ENCODE data around the gene GSK3B. TPM values are rescaled to one million over a fixed set of nuclear protein-coding genes. Genes with fewer than 3 reads are reported as not detected.

Gene GSK3B
- total RNA-seq, 1 experiment from 2014 or later, result 56.6 TPM

GRCh38 chr3:120114376-120114775 is 20.1 kb upstream of the GSK3B start:
- H3K4me1 ChIP-seq (ENCODE audit: insufficient read depth, low read length, poor library complexity, severe bottlenecking), result no peaks in the 10 kb centered on the region
- ChIA-PET CTCF (no interaction called here), POLR2A (ENCODE audit: low non-redundant PET) (no interaction called here)
- no peak overlapping the region for H3K27ac ChIP-seq (ENCODE audit: low read depth, low read length, poor library complexity, severe bottlenecking)
- BruUV-seq (replicated peaks), result no TSS peak
- intact Hi-C loops (cut with micrococcal nuclease; ENCODE audit: unreplicated experiment), result loop anchor here (5.0 kb wide), 1 partner anchor 38 kb away; no protein-coding TSS in a partner anchor
- no peaks in the 10 kb centered on the region for H3K27me3 ChIP-seq (replicated peaks; ENCODE audit: insufficient read depth, low read depth, low read length, poor library complexity)
- no peak for TF ChIP-seq EZH2 (IDR thresholded peaks at IDR 0.05; ENCODE audit: borderline replicate concordance, low read depth, low read length, poor library complexity, severe bottlenecking)
- no peak for TF ChIP-seq CTCF (conservative IDR thresholded peaks at IDR 0.05; ENCODE audit: low read depth, low read length)
- no peaks in the 10 kb centered on the region for H3K9me3 ChIP-seq (ENCODE audit: low read depth, low read length, poor library complexity, severe bottlenecking)
- no peaks in the 10 kb centered on the region for H3K36me3 ChIP-seq (ENCODE audit: insufficient read depth, low read length, poor library complexity, severe bottlenecking)
- H3K4me3 ChIP-seq (ENCODE audit: low read depth, low read length, poor library complexity, severe bottlenecking), result no peak overlapping the region
- DNase-seq (ENCODE audit: low spot score), result no peak

- Histone ChIP-seq H3K9me3 (ENCODE audit: low read depth, low read length, poor library complexity, severe bottlenecking) (no peaks in the 10 kb centered on the region), H3K4me3 (ENCODE audit: low read depth, low read length, poor library complexity, severe bottlenecking) (no peak overlapping the region), H3K36me3 (ENCODE audit: insufficient read depth, low read length, poor library complexity, severe bottlenecking) (no peaks in the 10 kb centered on the region), H3K27ac (ENCODE audit: low read depth, low read length, poor library complexity, severe bottlenecking) (no peak overlapping the region), H3K4me1 (ENCODE audit: insufficient read depth, low read length, poor library complexity, severe bottlenecking) (no peaks in the 10 kb centered on the region), H3K27me3 (replicated peaks; ENCODE audit: insufficient read depth, low read depth, low read length, poor library complexity) (no peaks in the 10 kb centered on the region)
- intact Hi-C loops (cut with micrococcal nuclease; ENCODE audit: unreplicated experiment), result loop anchor here (5.0 kb wide), 1 partner anchor 39 kb away; no protein-coding TSS in a partner anchor
- POLR2A ChIA-PET (ENCODE audit: low non-redundant PET), result no interaction called here
- no peak for TF ChIP-seq EZH2 (IDR thresholded peaks at IDR 0.05; ENCODE audit: borderline replicate concordance, low read depth, low read length, poor library complexity, severe bottlenecking)
- TF ChIP-seq CTCF (conservative IDR thresholded peaks at IDR 0.05; ENCODE audit: low read depth, low read length), result no peak
- no peak for DNase-seq (ENCODE audit: low spot score)
- no TSS peak for BruUV-seq (replicated peaks)
- CTCF ChIA-PET, result no interaction called here
Measured at GRCh38 chr3:120113128-120114116, 19.2 kb upstream of the GSK3B start.

- intact Hi-C loops (cut with micrococcal nuclease; ENCODE audit: unreplicated experiment), result loop anchor here (5.0 kb wide), 1 partner anchor 40 kb away; no protein-coding TSS in a partner anchor
- Histone ChIP-seq H3K27me3 (replicated peaks; ENCODE audit: insufficient read depth, low read depth, low read length, poor library complexity) (no peaks in the 10 kb centered on the region), H3K4me1 (ENCODE audit: insufficient read depth, low read length, poor library complexity, severe bottlenecking) (no peaks in the 10 kb centered on the region), H3K36me3 (ENCODE audit: insufficient read depth, low read length, poor library complexity, severe bottlenecking) (no peaks in the 10 kb centered on the region), H3K9me3 (ENCODE audit: low read depth, low read length, poor library complexity, severe bottlenecking) (no peaks in the 10 kb centered on the region), H3K27ac (ENCODE audit: low read depth, low read length, poor library complexity, severe bottlenecking) (no peak overlapping the region), H3K4me3 (ENCODE audit: low read depth, low read length, poor library complexity, severe bottlenecking) (no peak overlapping the region)
- no TSS peak for BruUV-seq (replicated peaks)
- ChIA-PET CTCF (no interaction called here), POLR2A (ENCODE audit: low non-redundant PET) (no interaction called here)
- TF ChIP-seq EZH2 (IDR thresholded peaks at IDR 0.05; ENCODE audit: borderline replicate concordance, low read depth, low read length, poor library complexity, severe bottlenecking) (no peak), CTCF (conservative IDR thresholded peaks at IDR 0.05; ENCODE audit: low read depth, low read length) (no peak)
- no peak for DNase-seq (ENCODE audit: low spot score)
Measured at GRCh38 chr3:120111898-120112297, 17.7 kb upstream of the GSK3B start.
